PFSK-1 (cell line): ENCODE results near the gene DNAJC18.

Experiments
- FOXP2 ChIP-seq: optimal IDR thresholded peaks from 2 replicates; pipeline ENCODE3; 2011; ENCODE audit warnings: borderline replicate concordance, control low read depth, inconsistent platforms; ENCODE audit not compliant: insufficient read depth; ENCODE audit errors: extremely low read length, extremely low read depth
- POLR2AphosphoS5 ChIP-seq: IDR thresholded peaks from 2 replicates; pipeline ENCODE4 v1.6.1; 2012; ENCODE audit warnings: low read depth, mild to moderate bottlenecking, control low read depth, low read length, moderate library complexity
- TAF1 ChIP-seq: IDR thresholded peaks from 2 replicates; pipeline ENCODE4 v1.6.1; 2012; ENCODE audit warnings: low read length, control low read depth, borderline replicate concordance; ENCODE audit not compliant: insufficient read depth
- TF ChIP-seq, protein P1 (sequence below), 2 experiments: IDR thresholded peaks; 2 replicates each; pipeline versions ENCODE4 v1.6.1 to v1.8.0; 2011 to 2012; ENCODE audit warnings: low read depth in 2 of 2, low read length in 2 of 2, control low read depth in 1 of 2, inconsistent platforms in 1 of 2, mild to moderate bottlenecking in 1 of 2, moderate library complexity in 1 of 2; ENCODE audit not compliant: insufficient read depth in 1 of 2

DNA sequence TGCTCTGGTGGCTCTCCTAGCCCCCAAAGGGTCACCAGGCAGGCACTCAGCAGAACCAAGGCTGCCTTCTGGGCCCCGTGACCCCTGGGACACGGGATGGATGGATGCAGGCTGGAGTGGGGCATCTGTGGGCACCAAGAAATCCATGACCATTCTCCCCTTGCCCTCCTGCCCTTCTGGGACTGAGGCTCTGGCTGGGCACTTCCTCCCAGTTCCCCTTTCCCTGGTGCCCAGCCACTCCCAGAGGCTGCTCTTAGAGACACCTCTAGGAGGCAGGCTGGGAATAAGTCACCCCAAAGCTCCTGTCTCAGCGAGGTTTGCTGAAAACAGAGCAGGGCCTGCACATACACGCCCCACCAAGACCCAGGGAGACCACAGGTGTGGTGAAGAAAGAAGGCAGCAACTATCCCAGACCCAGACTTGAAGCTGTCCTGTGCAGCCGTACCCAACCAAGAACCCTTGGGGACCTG is 42.3 kb upstream of the DNAJC18 start:
- TF ChIP-seq POLR2AphosphoS5 (no peak), FOXP2 (no peak), TAF1 (no peak)
- TF ChIP-seq, protein P1, sequence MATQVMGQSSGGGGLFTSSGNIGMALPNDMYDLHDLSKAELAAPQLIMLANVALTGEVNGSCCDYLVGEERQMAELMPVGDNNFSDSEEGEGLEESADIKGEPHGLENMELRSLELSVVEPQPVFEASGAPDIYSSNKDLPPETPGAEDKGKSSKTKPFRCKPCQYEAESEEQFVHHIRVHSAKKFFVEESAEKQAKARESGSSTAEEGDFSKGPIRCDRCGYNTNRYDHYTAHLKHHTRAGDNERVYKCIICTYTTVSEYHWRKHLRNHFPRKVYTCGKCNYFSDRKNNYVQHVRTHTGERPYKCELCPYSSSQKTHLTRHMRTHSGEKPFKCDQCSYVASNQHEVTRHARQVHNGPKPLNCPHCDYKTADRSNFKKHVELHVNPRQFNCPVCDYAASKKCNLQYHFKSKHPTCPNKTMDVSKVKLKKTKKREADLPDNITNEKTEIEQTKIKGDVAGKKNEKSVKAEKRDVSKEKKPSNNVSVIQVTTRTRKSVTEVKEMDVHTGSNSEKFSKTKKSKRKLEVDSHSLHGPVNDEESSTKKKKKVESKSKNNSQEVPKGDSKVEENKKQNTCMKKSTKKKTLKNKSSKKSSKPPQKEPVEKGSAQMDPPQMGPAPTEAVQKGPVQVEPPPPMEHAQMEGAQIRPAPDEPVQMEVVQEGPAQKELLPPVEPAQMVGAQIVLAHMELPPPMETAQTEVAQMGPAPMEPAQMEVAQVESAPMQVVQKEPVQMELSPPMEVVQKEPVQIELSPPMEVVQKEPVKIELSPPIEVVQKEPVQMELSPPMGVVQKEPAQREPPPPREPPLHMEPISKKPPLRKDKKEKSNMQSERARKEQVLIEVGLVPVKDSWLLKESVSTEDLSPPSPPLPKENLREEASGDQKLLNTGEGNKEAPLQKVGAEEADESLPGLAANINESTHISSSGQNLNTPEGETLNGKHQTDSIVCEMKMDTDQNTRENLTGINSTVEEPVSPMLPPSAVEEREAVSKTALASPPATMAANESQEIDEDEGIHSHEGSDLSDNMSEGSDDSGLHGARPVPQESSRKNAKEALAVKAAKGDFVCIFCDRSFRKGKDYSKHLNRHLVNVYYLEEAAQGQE (IDR thresholded peaks at IDR 0.05; ENCODE audit: insufficient read depth in 1 of 2, low read depth in 2 of 2, low read length in 2 of 2): no peak
